B cell (primary cell): ENCODE results near the gene TMEM253. TPM values are rescaled to one million over a fixed set of nuclear protein-coding genes. Genes with fewer than 3 reads are reported as not detected.

Experiments
- ATAC-seq: fragments of 200-7000 bp; cut with Tn5 transposase; one replicate; pipeline ENCODE4 v1.10.0; 2021; ENCODE audit warnings: low read depth, mild to moderate bottlenecking, moderate number of reproducible peaks, moderate library complexity
- CTCF ChIA-PET: fragments of 350-600 bp; sonication (Branson Sonifier 250); formaldehyde crosslinking; loops from one replicate; lab custom pipeline; 2021; ENCODE audit warnings: antibody characterized with exemption, inconsistent platforms; lab: Charles Lee
- POLR2A ChIA-PET: fragments of 350-600 bp; sonication (Branson Sonifier 250); formaldehyde crosslinking; loops from one replicate; lab custom pipeline; 2021; ENCODE audit warnings: antibody characterized with exemption; lab: Charles Lee
- DNase-seq: peaks from one replicate; pipeline ENCODE4 v3.0.0; 2013
- H2AFZ ChIP-seq: 2 replicates; pipeline ENCODE4 v1.6.1; 2012; ENCODE audit warnings: mild to moderate bottlenecking, low read depth, low read length; ENCODE audit not compliant: insufficient read depth, poor library complexity, severe bottlenecking
- H3K27ac ChIP-seq, 2 donors: 1 replicate in 1 of 2; 2 replicates in 1 of 2; pipeline ENCODE4 v1.5.1; 2012 to 2013; ENCODE audit warnings: low read length in 2 of 2, mild to moderate bottlenecking in 2 of 2, moderate library complexity in 1 of 2
- H3K27me3 ChIP-seq, 4 experiments: fragments of 200-600 bp in 1 of 4; sonication (generic) in 1 of 4; replicated peaks in 1 of 4; 1 replicate in 2 of 4; 2 replicates in 2 of 4; pipeline versions ENCODE4 v1.6.1 to v1.7.0; 2013 to 2016; ENCODE audit warnings: low read length in 3 of 4, mild to moderate bottlenecking in 2 of 4, mixed read lengths in 1 of 4, moderate library complexity in 1 of 4; ENCODE audit not compliant: insufficient read depth in 4 of 4, control insufficient read depth in 3 of 4; ENCODE audit errors: control extremely low read depth in 1 of 4
- H3K36me3 ChIP-seq, 2 experiments: replicated peaks in 1 of 2; 1 replicate in 1 of 2; 2 replicates in 1 of 2; pipeline versions ENCODE4 v1.6.1 to v1.7.1; 2013; ENCODE audit warnings: low read length in 1 of 2; ENCODE audit not compliant: insufficient read depth in 2 of 2, control insufficient read depth in 1 of 2; ENCODE audit errors: control extremely low read depth in 1 of 2, extremely low read depth in 1 of 2
- H3K4me1 ChIP-seq, 2 donors: fragments of 200-600 bp in 1 of 2; sonication (generic) in 1 of 2; 1 replicate in 1 of 2; 2 replicates in 1 of 2; pipeline versions ENCODE4 v1.5.1 to v1.6.1; 2013 to 2017; ENCODE audit warnings: low read length in 2 of 2; ENCODE audit not compliant: control insufficient read depth in 2 of 2, insufficient read depth in 2 of 2
- H3K4me2 ChIP-seq: replicated peaks from 2 replicates; pipeline ENCODE3; 2012; ENCODE audit warnings: mild to moderate bottlenecking, low read depth, low read length; ENCODE audit not compliant: poor library complexity, severe bottlenecking
- H3K4me3 ChIP-seq, 5 experiments: fragments of 200-600 bp in 1 of 5; sonication (generic) in 1 of 5; 1 replicate in 3 of 5; 2 replicates in 2 of 5; pipeline versions ENCODE4 v1.5.1 to v1.7.0; 2011 to 2016; ENCODE audit warnings: low read length in 4 of 5, mild to moderate bottlenecking in 4 of 5, low read depth in 2 of 5, control low read depth in 1 of 5, moderate library complexity in 1 of 5; ENCODE audit not compliant: insufficient read depth in 1 of 5; ENCODE audit errors: control extremely low read depth in 1 of 5, extremely low read depth in 1 of 5
- H3K79me2 ChIP-seq: fragments of 200-600 bp; sonication (generic); one replicate; pipeline ENCODE4 v1.6.0; 2016; ENCODE audit warnings: low read length; ENCODE audit not compliant: control insufficient read depth, insufficient read depth
- H3K9ac ChIP-seq: fragments of 200-600 bp; sonication (generic); 2 replicates; pipeline ENCODE4 v1.6.1; 2017; ENCODE audit warnings: mild to moderate bottlenecking, low read length, moderate library complexity
- H3K9me3 ChIP-seq, 3 donors: one replicate each; pipeline versions ENCODE4 v1.6.1 to v1.7.1; 2013; ENCODE audit warnings: low read length in 2 of 3; ENCODE audit not compliant: control insufficient read depth in 2 of 3, insufficient read depth in 1 of 3; ENCODE audit errors: control extremely low read depth in 1 of 3
- H4K20me1 ChIP-seq: 2 replicates; pipeline ENCODE4 v1.6.0; 2012; ENCODE audit warnings: mild to moderate bottlenecking, low read length; ENCODE audit not compliant: insufficient read depth, control insufficient read depth, poor library complexity, severe bottlenecking
- H3K27ac Mint-ChIP-seq: one replicate; pipeline ENCODE4 v1.8.0; 2021; ENCODE audit warnings: mixed read lengths
- H3K27me3 Mint-ChIP-seq: one replicate; pipeline ENCODE4 v1.8.0; 2021; ENCODE audit warnings: mixed read lengths
- H3K4me1 Mint-ChIP-seq: one replicate; pipeline ENCODE4 v1.8.0; 2021; ENCODE audit warnings: mixed read lengths
- H3K4me3 Mint-ChIP-seq: one replicate; pipeline ENCODE4 v1.8.0; 2021; ENCODE audit warnings: mixed read lengths
- H3K9me3 Mint-ChIP-seq: one replicate; pipeline ENCODE4 v1.8.0; 2022; ENCODE audit warnings: mixed read lengths; ENCODE audit not compliant: insufficient read depth
- CTCF ChIP-seq: fragments of 200-600 bp; IDR thresholded peaks from one replicate; pipeline ENCODE4 v1.8.0; 2022; ENCODE audit warnings: antibody characterized with exemption, mild to moderate bottlenecking
- EZH2 ChIP-seq: IDR thresholded peaks from 2 replicates; pipeline ENCODE4 v1.6.1; 2012; ENCODE audit warnings: borderline replicate concordance, low read depth, mild to moderate bottlenecking, moderate library complexity, low read length; ENCODE audit not compliant: insufficient read depth, poor library complexity, severe bottlenecking
- WGBS: methylation state at CpG from one replicate; pipeline ENCODE4 v1.1.5; 2013; ENCODE audit warnings: missing lambda C conversion rate; ENCODE audit not compliant: insufficient coverage; 5-methylcytosine and 5-hydroxymethylcytosine counted together
- intact Hi-C: fragments of 100-400 bp; cut with micrococcal nuclease; formaldehyde crosslinking; loops from one replicate; pipeline ENCODE4 v1.10.0; 2022
- polyA plus RNA-seq: library from polyadenylated mRNA; depleted of rRNA; stranded (reverse); fragments of >200 nt; gene quantifications from 2 replicates; pipeline ENCODE4 v1.2.3, GENCODE V29; 2012
- total RNA-seq, 2 donors: library from RNA; stranded (reverse); fragments of 120-200 nt in 1 of 2; gene quantifications; 1 replicate in 1 of 2; 2 replicates in 1 of 2; pipeline versions ENCODE4 v1.2.3 to v1.2.4, GENCODE V29; 2013 to 2022

TMEM253 gene
- total and polyA plus RNA-seq, 2 donors (not counting 1 experiment from before 2014, with no cell fraction given): not detected

GRCh38 chr14:21145437-21145836 is 44.6 kb downstream of the TMEM253 start:
- ATAC-seq (no peak), DNase-seq (no peak)
- H3K79me2 ChIP-seq: no peaks in the 10 kb centered on the region
- no peak overlapping the region for H3K9ac ChIP-seq
- no peak overlapping the region for H3K27ac Mint-ChIP-seq
- ChIA-PET CTCF (no interaction called here), POLR2A (no interaction called here)
- no peaks in the 10 kb centered on the region for H4K20me1 ChIP-seq
- H3K4me2 ChIP-seq: no peak overlapping the region
- no peak overlapping the region for H3K27ac ChIP-seq
- H3K27me3 Mint-ChIP-seq: peaks cover 20% of the 10 kb centered on the region
- no peaks in the 10 kb centered on the region for H3K9me3 Mint-ChIP-seq
- no peak overlapping the region for H2AFZ ChIP-seq
- H3K27me3 ChIP-seq: no peaks in the 10 kb centered on the region
- H3K36me3 ChIP-seq: no peaks in the 10 kb centered on the region
- peaks cover 0 to 11% (median 10%) of the 10 kb centered on the region in 3 donors for H3K9me3 ChIP-seq
- H3K4me3 Mint-ChIP-seq: no peak overlapping the region
- no peaks in the 10 kb centered on the region for H3K4me1 ChIP-seq
- peak; percentile 14 for TF ChIP-seq CTCF
- no peak for TF ChIP-seq EZH2
- H3K4me1 Mint-ChIP-seq: no peaks in the 10 kb centered on the region
- no peak overlapping the region for H3K4me3 ChIP-seq
- intact Hi-C loops: no loop called here

DNA sequence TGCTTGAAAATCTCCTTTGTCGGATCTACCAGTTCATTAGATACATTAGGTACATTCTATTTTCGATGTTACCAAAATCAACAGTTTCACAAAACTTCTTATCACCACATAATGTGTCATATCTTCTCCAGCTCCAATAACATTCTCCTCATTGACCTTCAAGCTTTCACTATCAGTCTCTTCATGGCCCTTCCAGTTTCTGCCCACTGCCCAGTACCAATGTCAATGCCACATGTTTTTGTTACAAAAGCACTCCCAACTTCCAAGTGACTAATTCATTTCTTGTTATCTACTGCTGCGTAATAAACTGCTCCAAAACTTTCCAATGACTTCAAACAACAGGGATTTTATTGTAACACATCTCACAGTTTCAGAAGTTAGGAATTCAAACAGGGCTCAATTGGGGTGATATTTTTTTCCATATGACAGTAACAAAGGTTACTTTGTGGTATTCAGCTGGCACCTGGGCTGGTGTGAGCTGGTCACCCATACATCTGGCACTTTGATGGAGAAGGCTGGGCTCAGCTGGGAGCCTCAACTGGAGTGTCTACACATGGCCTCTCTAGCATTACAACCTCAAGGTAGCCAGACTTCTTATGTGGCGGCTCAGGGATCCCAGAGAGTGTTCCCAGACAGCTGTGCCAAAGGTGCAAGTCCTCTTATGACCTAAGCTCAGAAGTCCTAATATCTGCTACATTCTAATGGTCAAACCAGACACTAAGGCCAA is 48.9 kb downstream of the TMEM253 start:
- Histone ChIP-seq H3K9me3 (peaks cover 0 to 10% (median 5%) of the 10 kb centered on the region in 3 donors), H3K4me2 (no peak overlapping the region), H2AFZ (no peak overlapping the region), H3K27ac (no peak overlapping the region), H3K79me2 (no peaks in the 10 kb centered on the region), H3K4me3 (no peak overlapping the region), H3K36me3 (no peaks in the 10 kb centered on the region), H3K4me1 (no peaks in the 10 kb centered on the region), H4K20me1 (no peaks in the 10 kb centered on the region), H3K27me3 (no peaks in the 10 kb centered on the region), H3K9ac (no peak overlapping the region)
- ChIA-PET POLR2A (no interaction called here), CTCF (no interaction called here)
- Mint-ChIP-seq H3K4me3 (no peak overlapping the region), H3K27me3 (peaks cover 25% of the 10 kb centered on the region), H3K9me3 (no peaks in the 10 kb centered on the region), H3K27ac (no peak overlapping the region), H3K4me1 (no peaks in the 10 kb centered on the region)
- no peak for ATAC-seq
- intact Hi-C loops: no loop called here
- WGBS: 97% methylated on average over 3 of the region's 4 CpGs
- no peak for DNase-seq
- TF ChIP-seq CTCF (no peak), EZH2 (no peak)
